22Rv1 (cell line): ENCODE data around the gene B4GALT3.

Source experiments
- CTCF ChIP-seq: fragments of 450-650 bp; IDR thresholded peaks from 2 replicates; pipeline ENCODE4 v1.5.1; 2017; ENCODE audit warnings: mild to moderate bottlenecking
- ZFX ChIP-seq: fragments of 450-650 bp; IDR thresholded peaks from 2 replicates; pipeline ENCODE4 v1.6.1; 2017; ENCODE audit warnings: antibody characterized with exemption, borderline replicate concordance

DNA sequence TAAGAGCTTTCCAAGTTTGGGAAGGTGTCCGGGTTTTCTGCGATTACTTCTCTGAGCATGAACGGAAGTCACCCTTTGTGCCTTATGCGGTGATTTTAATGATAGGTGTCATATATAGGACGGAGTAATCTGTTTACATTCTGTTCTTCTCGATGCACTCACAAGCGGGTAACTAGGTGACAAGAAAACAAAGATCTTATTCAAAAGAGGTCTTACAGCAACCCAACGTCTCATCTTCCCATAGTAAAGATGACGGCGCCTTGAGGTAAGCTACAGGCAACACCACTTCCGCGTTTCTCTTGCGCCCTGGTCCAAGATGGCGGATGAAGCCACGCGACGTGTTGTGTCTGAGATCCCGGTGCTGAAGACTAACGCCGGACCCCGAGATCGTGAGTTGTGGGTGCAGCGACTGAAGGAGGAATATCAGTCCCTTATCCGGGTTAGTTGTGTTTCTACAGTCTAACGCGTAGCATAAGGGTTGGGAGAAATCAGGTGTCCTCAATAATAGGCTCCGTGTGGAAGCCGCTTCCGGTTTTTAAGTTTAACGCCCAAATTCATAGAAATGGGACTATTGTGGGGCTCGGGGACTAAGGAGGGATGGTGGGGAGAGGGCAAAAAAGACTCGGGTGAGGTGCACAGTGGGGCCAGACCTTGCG is 23.5 kb downstream of the B4GALT3 start, which contains the start of gene UFC1:
- no peak for TF ChIP-seq CTCF
- TF ChIP-seq ZFX: no peak
